HG03432 (cell line): Measurements from ENCODE around the gene WNT2.
"Not testable (repeated sequence)": the region's sequence is repeated elsewhere in the genome, so short reads cannot be mapped to it uniquely, and the experiment has no call there.

Experiments used
- ATAC-seq: cut with Tn5 transposase; IDR thresholded peaks from one replicate; pipeline ENCODE4 v1.9.1; 2021; ENCODE audit warnings: mild to moderate bottlenecking, moderate library complexity; ENCODE audit not compliant: unreplicated experiment

The WNT2 gene

GRCh38 chr7:117312593-117313580, 10.0 kb downstream of the WNT2 start:
- no peak for ATAC-seq

GRCh38 chr7:117308891-117309290, 14.0 kb downstream of the WNT2 start:
- ATAC-seq, result no peak

- no peak for ATAC-seq
Observed at GRCh38 chr7:117302396-117302795, 20.5 kb downstream of the WNT2 start.

GRCh38 chr7:117300506-117300905, 22.4 kb downstream of the WNT2 start:
- not testable (repeated sequence) for ATAC-seq

GRCh38 chr7:117297606-117298005, 25.3 kb downstream of the WNT2 start:
- no peak for ATAC-seq

GRCh38 chr7:117296066-117296465, 26.8 kb downstream of the WNT2 start:
- no peak for ATAC-seq

GRCh38 chr7:117285826-117286225, 37.0 kb downstream of the WNT2 start:
- no peak for ATAC-seq

GRCh38 chr7:117284692-117285091, 38.2 kb downstream of the WNT2 start:
- no peak for ATAC-seq

GRCh38 chr7:117283779-117284178, 39.1 kb downstream of the WNT2 start:
- no peak for ATAC-seq

- no peak for ATAC-seq
Observed at GRCh38 chr7:117283371-117283770, 39.5 kb downstream of the WNT2 start.

- no peak for ATAC-seq
Observed at GRCh38 chr7:117282239-117282812, 40.5 kb downstream of the WNT2 start.

GRCh38 chr7:117281562-117281961, 41.3 kb downstream of the WNT2 start:
- ATAC-seq, result no peak

GRCh38 chr7:117279931-117280557, 42.8 kb downstream of the WNT2 start:
- ATAC-seq, result no peak

GRCh38 chr7:117279203-117279602, 43.7 kb downstream of the WNT2 start:
- ATAC-seq, result no peak

GRCh38 chr7:117278040-117278439, 44.8 kb downstream of the WNT2 start:
- ATAC-seq, result no peak

- no peak for ATAC-seq
Observed at GRCh38 chr7:117277576-117277975, 45.3 kb downstream of the WNT2 start.

GRCh38 chr7:117274951-117275350, 47.9 kb downstream of the WNT2 start:
- no peak for ATAC-seq

GRCh38 chr7:117273814-117274225, 49.0 kb downstream of the WNT2 start:
- ATAC-seq, result no peak

GRCh38 chr7:117273325-117273724, 49.5 kb downstream of the WNT2 start:
- no peak for ATAC-seq

- ATAC-seq, result no peak
Observed at GRCh38 chr7:117272017-117272759, 50.7 kb downstream of the WNT2 start.

GRCh38 chr7:117271566-117271965, 51.3 kb downstream of the WNT2 start:
- ATAC-seq, result no peak
